ENCODE data around the gene SLC5A2. TPM values are rescaled to one million over a fixed set of nuclear protein-coding genes. Genes with fewer than 3 reads are reported as not detected.
"Not testable (repeated sequence)": the region's sequence is repeated elsewhere in the genome, so short reads cannot be mapped to it uniquely, and the experiment has no call there.

Gene SLC5A2
- total and polyA plus RNA-seq, 2 experiments from 2014 or later = 4.7 TPM; not detected in 1

DNA sequence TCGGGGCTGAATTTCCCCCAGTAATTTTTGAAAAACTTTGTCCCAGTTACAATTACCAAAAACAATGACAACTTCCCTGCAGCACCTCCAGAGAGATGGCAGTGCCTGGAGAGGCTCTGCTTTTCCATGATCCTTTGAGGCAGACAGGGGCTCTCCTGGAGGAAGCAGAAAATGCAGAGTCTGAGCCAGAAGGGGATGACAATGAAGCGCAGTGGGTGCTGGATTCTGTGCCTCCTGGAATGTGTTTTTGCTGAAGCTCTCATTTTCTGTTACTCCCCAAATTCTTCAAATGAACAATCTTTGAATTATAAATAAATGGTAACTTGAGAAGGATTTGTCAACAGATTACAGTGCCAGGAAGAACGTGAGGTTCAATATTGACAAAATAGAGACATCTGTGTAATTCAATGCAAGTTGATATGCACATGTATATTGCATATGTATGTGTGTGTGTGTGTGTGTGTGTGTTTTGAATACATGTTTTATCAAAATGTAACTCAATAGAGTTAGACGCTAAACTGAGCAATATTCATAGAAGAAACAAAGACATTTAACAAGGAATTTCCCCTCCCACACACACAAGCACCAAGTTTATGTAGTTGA, 35.0 kb downstream of the SLC5A2 start:
- 50 to 52% methylated on average over 4 of the region's 4 CpGs for WGBS, 2 experiments (ENCODE audit: low coverage in 1 of 2, low lambda C conversion rate in 2 of 2, missing lambda C conversion rate in 2 of 2)
- in situ Hi-C loops (cut with MboI) = no loop called here

GRCh38 chr16:31519759-31520431, 37.0 kb downstream of the SLC5A2 start:
- H3K4me1 ChIP-seq (ENCODE audit: insufficient read depth) = no peaks in the 10 kb centered on the region
- no peak overlapping the region for H3K9ac ChIP-seq
- 35 to 50% methylated on average over 2 of the region's 2 CpGs for WGBS, 2 experiments (ENCODE audit: low coverage in 1 of 2, low lambda C conversion rate in 2 of 2, missing lambda C conversion rate in 2 of 2)
- H3K4me2 ChIP-seq (ENCODE audit: unreplicated experiment) = no peak overlapping the region
- TF ChIP-seq EZH2phosphoT487 (IDR thresholded peaks at IDR 0.05; ENCODE audit: insufficient read depth, low read depth) (no peak), EZH2 (IDR thresholded peaks at IDR 0.05; ENCODE audit: insufficient read depth, poor library complexity, severe bottlenecking) (no peak)
- no peak overlapping the region for H2AFZ ChIP-seq
- H4K20me1 ChIP-seq (ENCODE audit: insufficient read depth) = no peaks in the 10 kb centered on the region
- H3K36me3 ChIP-seq (ENCODE audit: low read depth) = no peaks in the 10 kb centered on the region
- H3K27ac ChIP-seq = no peak overlapping the region
- H3K9me3 ChIP-seq (ENCODE audit: low read depth) = no peaks in the 10 kb centered on the region
- no peaks in the 10 kb centered on the region for H3F3A ChIP-seq (ENCODE audit: insufficient read depth)
- no peak overlapping the region for H3K4me3 ChIP-seq
- no peak for DNase-seq
- H3K79me2 ChIP-seq (ENCODE audit: insufficient read depth) = no peaks in the 10 kb centered on the region
- in situ Hi-C loops (cut with MboI) = no loop called here
- H3K9me2 ChIP-seq (ENCODE audit: insufficient read depth) = no peaks in the 10 kb centered on the region
- H3K27me3 ChIP-seq (replicated peaks; ENCODE audit: insufficient read depth) = 0 out of 2 replicates have a peak, but pooled peaks cover 4% of the 10 kb centered on the region

More for the DNA sequence above, 35.0 kb downstream of the SLC5A2 start:
- Histone ChIP-seq H3K79me2 (ENCODE audit: insufficient read depth) (no peaks in the 10 kb centered on the region), H3F3A (ENCODE audit: insufficient read depth) (peaks cover 6% of the 10 kb centered on the region), H3K27me3 (replicated peaks; ENCODE audit: insufficient read depth) (0 out of 2 replicates have a peak, but pooled peaks cover 4% of the 10 kb centered on the region), H4K20me1 (ENCODE audit: insufficient read depth) (no peaks in the 10 kb centered on the region), H3K27ac (no peak overlapping the region), H2AFZ (no peak overlapping the region), H3K9me2 (ENCODE audit: insufficient read depth) (no peaks in the 10 kb centered on the region), H3K4me3 (no peak overlapping the region), H3K9me3 (ENCODE audit: low read depth) (no peaks in the 10 kb centered on the region), H3K4me1 (ENCODE audit: insufficient read depth) (peaks cover 6% of the 10 kb centered on the region; the same call in 1 of the 2 replicates), H3K4me2 (ENCODE audit: unreplicated experiment) (no peak overlapping the region), H3K9ac (no peak overlapping the region), H3K36me3 (ENCODE audit: low read depth) (no peaks in the 10 kb centered on the region)
- no peak for DNase-seq
- no peak for TF ChIP-seq EZH2phosphoT487 (IDR thresholded peaks at IDR 0.05; ENCODE audit: insufficient read depth, low read depth)
- no peak for TF ChIP-seq EZH2 (IDR thresholded peaks at IDR 0.05; ENCODE audit: insufficient read depth, poor library complexity, severe bottlenecking)

DNA sequence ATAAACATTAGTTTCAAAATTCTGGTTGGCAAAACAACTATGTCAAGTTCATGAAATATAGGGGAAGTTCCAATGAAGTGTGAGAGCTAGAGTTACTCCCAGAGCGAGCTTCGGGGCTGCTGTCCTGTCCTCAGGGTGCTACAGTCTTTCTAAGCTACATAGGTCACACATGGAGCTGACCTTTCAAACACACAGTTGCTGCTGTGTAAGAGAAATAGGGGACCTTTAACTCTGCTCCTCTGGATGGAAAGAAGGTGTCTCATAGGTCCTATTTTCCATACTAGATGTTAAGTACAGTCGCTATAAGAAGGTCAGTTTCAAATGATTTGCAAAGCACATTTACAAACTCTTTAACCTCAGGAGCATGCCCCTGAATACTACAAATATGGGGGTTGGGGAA, 38.4 kb downstream of the SLC5A2 start:
- no peak for TF ChIP-seq EZH2 (IDR thresholded peaks at IDR 0.05; ENCODE audit: insufficient read depth, poor library complexity, severe bottlenecking)
- TF ChIP-seq EZH2phosphoT487 (IDR thresholded peaks at IDR 0.05; ENCODE audit: insufficient read depth, low read depth) = no peak
- in situ Hi-C loops (cut with MboI) = no loop called here
- H4K20me1 ChIP-seq (ENCODE audit: insufficient read depth) = no peaks in the 10 kb centered on the region
- no peak for DNase-seq
- H3K4me2 ChIP-seq (ENCODE audit: unreplicated experiment) = no peak overlapping the region
- no peaks in the 10 kb centered on the region for H3K79me2 ChIP-seq (ENCODE audit: insufficient read depth)
- H3K9me3 ChIP-seq (ENCODE audit: low read depth) = no peaks in the 10 kb centered on the region
- H2AFZ ChIP-seq = no peak overlapping the region
- no peaks in the 10 kb centered on the region for H3K4me1 ChIP-seq (ENCODE audit: insufficient read depth)
- H3K4me3 ChIP-seq = no peak overlapping the region
- no peaks in the 10 kb centered on the region for H3K9me2 ChIP-seq (ENCODE audit: insufficient read depth)
- no peaks in the 10 kb centered on the region for H3F3A ChIP-seq (ENCODE audit: insufficient read depth)
- 0 out of 2 replicates have a peak, but pooled peaks cover 4% of the 10 kb centered on the region for H3K27me3 ChIP-seq (replicated peaks; ENCODE audit: insufficient read depth)
- no peak overlapping the region for H3K9ac ChIP-seq
- no peaks in the 10 kb centered on the region for H3K36me3 ChIP-seq (ENCODE audit: low read depth)
- H3K27ac ChIP-seq = no peak overlapping the region
- 46 to 53% methylated on average over 3 of the region's 3 CpGs for WGBS, 2 experiments (ENCODE audit: low coverage in 1 of 2, low lambda C conversion rate in 2 of 2, missing lambda C conversion rate in 2 of 2)

- in situ Hi-C loops (cut with MboI) = no loop called here
- Histone ChIP-seq H3K27me3 (replicated peaks; ENCODE audit: insufficient read depth) (0 out of 2 replicates have a peak, but pooled peaks cover 4% of the 10 kb centered on the region), H3K27ac (no peak overlapping the region), H3K9me2 (ENCODE audit: insufficient read depth) (no peaks in the 10 kb centered on the region), H3K79me2 (ENCODE audit: insufficient read depth) (no peaks in the 10 kb centered on the region), H3K36me3 (ENCODE audit: low read depth) (no peaks in the 10 kb centered on the region), H3K9me3 (ENCODE audit: low read depth) (no peaks in the 10 kb centered on the region), H3K4me2 (ENCODE audit: unreplicated experiment) (no peak overlapping the region), H4K20me1 (ENCODE audit: insufficient read depth) (no peaks in the 10 kb centered on the region), H3F3A (ENCODE audit: insufficient read depth) (no peaks in the 10 kb centered on the region), H3K9ac (no peak overlapping the region), H3K4me1 (ENCODE audit: insufficient read depth) (no peaks in the 10 kb centered on the region), H2AFZ (no peak overlapping the region), H3K4me3 (no peak overlapping the region)
- 52 to 62% methylated on average over 6 of the region's 6 CpGs for WGBS, 2 experiments (ENCODE audit: low coverage in 1 of 2, low lambda C conversion rate in 2 of 2, missing lambda C conversion rate in 2 of 2)
- DNase-seq = no peak
- TF ChIP-seq EZH2phosphoT487 (IDR thresholded peaks at IDR 0.05; ENCODE audit: insufficient read depth, low read depth) (no peak), EZH2 (IDR thresholded peaks at IDR 0.05; ENCODE audit: insufficient read depth, poor library complexity, severe bottlenecking) (no peak)
Observed at GRCh38 chr16:31522071-31522470, 39.1 kb downstream of the SLC5A2 start.

- H2AFZ ChIP-seq; in situ Hi-C loops (cut with MboI); H3K36me3 ChIP-seq (ENCODE audit: low read depth); H3K79me2 ChIP-seq (ENCODE audit: insufficient read depth); H3K9me3 ChIP-seq (ENCODE audit: low read depth); H3K9me2 ChIP-seq (ENCODE audit: insufficient read depth); DNase-seq; H3K9ac ChIP-seq; H3K4me1 ChIP-seq (ENCODE audit: insufficient read depth); H3K4me3 ChIP-seq; H3K27ac ChIP-seq; H4K20me1 ChIP-seq (ENCODE audit: insufficient read depth); H3K4me2 ChIP-seq (ENCODE audit: unreplicated experiment); H3K27me3 ChIP-seq (replicated peaks; ENCODE audit: insufficient read depth); H3F3A ChIP-seq (ENCODE audit: insufficient read depth): not testable (repeated sequence)
- WGBS, 2 experiments (ENCODE audit: low coverage in 1 of 2, low lambda C conversion rate in 2 of 2, missing lambda C conversion rate in 2 of 2) = 37 to 47% methylated on average over 3 to 5 of the region's 6 CpGs
Observed at GRCh38 chr16:31523768-31524167, 40.8 kb downstream of the SLC5A2 start.

All from GM23248 (cell line).